GM18526 (cell line): Measurements from ENCODE around the gene CAT.

ENCODE experiments used
- POLR2A ChIP-seq: IDR thresholded peaks from 3 replicates; pipeline ENCODE4 v1.6.1; 2011; ENCODE audit not compliant: insufficient read length; ENCODE audit errors: extremely low read depth

CAT gene

GRCh38 chr11:34499719-34500500 lies 61.2 kb downstream of the CAT start:
- TF ChIP-seq POLR2A, result no peak

- TF ChIP-seq POLR2A, result no peak
Observed at GRCh38 chr11:34501500-34501899, 62.8 kb downstream of the CAT start.

GRCh38 chr11:34501949-34502348 lies 63.2 kb downstream of the CAT start:
- TF ChIP-seq POLR2A, result no peak

- TF ChIP-seq POLR2A, result no peak
Observed at GRCh38 chr11:34502949-34503348, 64.2 kb downstream of the CAT start.

GRCh38 chr11:34505874-34506273 lies 67.1 kb downstream of the CAT start:
- TF ChIP-seq POLR2A, result no peak

GRCh38 chr11:34507156-34507555 lies 68.4 kb downstream of the CAT start:
- TF ChIP-seq POLR2A, result no peak

- no peak for TF ChIP-seq POLR2A
Observed at GRCh38 chr11:34507610-34508009, 68.9 kb downstream of the CAT start.

GRCh38 chr11:34508524-34508923 lies 69.8 kb downstream of the CAT start:
- TF ChIP-seq POLR2A, result no peak

GRCh38 chr11:34509336-34509876 lies 70.7 kb downstream of the CAT start:
- no peak for TF ChIP-seq POLR2A

- no peak for TF ChIP-seq POLR2A
Observed at GRCh38 chr11:34510218-34510617, 71.5 kb downstream of the CAT start.

- no peak for TF ChIP-seq POLR2A
Observed at GRCh38 chr11:34510673-34511072, 71.9 kb downstream of the CAT start.

- no peak for TF ChIP-seq POLR2A
Observed at GRCh38 chr11:34512840-34513681, 74.3 kb downstream of the CAT start.

GRCh38 chr11:34513682-34514449 lies 75.1 kb downstream of the CAT start, which contains the start of gene ELF5:
Gene ELF5 (minus strand): TSS chr11:34513794. CDS start chr11:34505749, 8,045 bp downstream.
- TF ChIP-seq POLR2A, result no peak

- TF ChIP-seq POLR2A, result no peak
Observed at GRCh38 chr11:34514597-34514996, 75.9 kb downstream of the CAT start.
